ENCODE measurements around the gene FOXE3.

The FOXE3 gene

GRCh38 chr1:47401761-47402160 lies 14.3 kb upstream of the FOXE3 start:
- DNase-seq (ENCODE audit: low read depth) = no peak
- TF ChIP-seq CTCF (IDR thresholded peaks at IDR 0.05; ENCODE audit: control insufficient read depth, extremely low read depth, insufficient read depth) = no peak
- no peak overlapping the region for H3K4me3 ChIP-seq (ENCODE audit: low read depth, low read length)

- no peak for DNase-seq (ENCODE audit: low read depth)
- H3K4me3 ChIP-seq (ENCODE audit: low read depth, low read length) = no peak overlapping the region
- TF ChIP-seq CTCF (IDR thresholded peaks at IDR 0.05; ENCODE audit: control insufficient read depth, extremely low read depth, insufficient read depth) = no peak
Observed at GRCh38 chr1:47402591-47402990, 13.5 kb upstream of the FOXE3 start.

- H3K4me3 ChIP-seq (ENCODE audit: low read depth, low read length) = no peak overlapping the region
- no peak for TF ChIP-seq CTCF (IDR thresholded peaks at IDR 0.05; ENCODE audit: control insufficient read depth, extremely low read depth, insufficient read depth)
- DNase-seq (ENCODE audit: low read depth) = no peak
Observed at GRCh38 chr1:47403321-47403910, 12.7 kb upstream of the FOXE3 start.

- TF ChIP-seq CTCF (IDR thresholded peaks at IDR 0.05; ENCODE audit: control insufficient read depth, extremely low read depth, insufficient read depth) = no peak
- no peak overlapping the region for H3K4me3 ChIP-seq (ENCODE audit: low read depth, low read length)
- DNase-seq (ENCODE audit: low read depth) = no peak
Observed at GRCh38 chr1:47405697-47406096, 10.4 kb upstream of the FOXE3 start.

- no peak for TF ChIP-seq CTCF (IDR thresholded peaks at IDR 0.05; ENCODE audit: control insufficient read depth, extremely low read depth, insufficient read depth)
- DNase-seq (ENCODE audit: low read depth) = no peak
Observed at GRCh38 chr1:47406966-47407365, 9.1 kb upstream of the FOXE3 start.

GRCh38 chr1:47407481-47407880 lies 8.6 kb upstream of the FOXE3 start:
- no peak for TF ChIP-seq CTCF (IDR thresholded peaks at IDR 0.05; ENCODE audit: control insufficient read depth, extremely low read depth, insufficient read depth)
- no peak for DNase-seq (ENCODE audit: low read depth)
- no peak overlapping the region for H3K4me3 ChIP-seq (ENCODE audit: low read depth, low read length)

More at GRCh38 chr1:47406966-47407365, 9.1 kb upstream of the FOXE3 start:
- no peak overlapping the region for H3K4me3 ChIP-seq (ENCODE audit: low read depth, low read length)

Measured in LNCaP clone FGC (cell line).